D341Med (cell line): ENCODE results near the gene ZNF674.

Experiments used
- DNase-seq: peaks from one replicate; pipeline ENCODE4 v3.0.0; 2012; ENCODE audit warnings: low spot score

Gene ZNF674

GRCh38 chrX:46545111-46546005 is at the start of gene ZNF674:
TSS of gene ZNF674 (minus strand) at chrX:46545421. CDS start at chrX:46542087, 3,334 bp downstream.
- DNase-seq, result peak; percentile 90

GRCh38 chrX:46589977-46590723 is 44.9 kb upstream of the ZNF674 start:
- no peak for DNase-seq

DNA sequence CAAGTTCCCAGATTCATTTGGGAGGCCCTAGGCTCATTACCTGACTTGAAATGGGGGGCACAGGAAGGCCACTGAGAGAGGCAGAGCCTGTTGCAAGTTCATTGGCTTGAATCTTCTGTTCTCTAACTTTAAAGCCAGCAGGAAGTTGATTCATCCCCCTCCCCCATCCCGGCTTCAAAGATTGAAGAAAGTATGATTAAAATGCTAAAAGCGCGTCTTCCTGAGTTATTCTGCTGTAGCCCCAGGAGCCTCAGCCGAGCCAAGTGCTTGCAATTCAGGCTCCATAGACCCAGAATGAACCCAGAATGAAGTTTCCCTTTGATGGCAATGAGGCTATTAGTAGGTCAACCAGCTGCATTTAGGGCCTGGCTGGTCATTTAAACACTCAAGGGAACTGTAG is 43.0 kb upstream of the ZNF674 start:
- DNase-seq, result no peak

DNA sequence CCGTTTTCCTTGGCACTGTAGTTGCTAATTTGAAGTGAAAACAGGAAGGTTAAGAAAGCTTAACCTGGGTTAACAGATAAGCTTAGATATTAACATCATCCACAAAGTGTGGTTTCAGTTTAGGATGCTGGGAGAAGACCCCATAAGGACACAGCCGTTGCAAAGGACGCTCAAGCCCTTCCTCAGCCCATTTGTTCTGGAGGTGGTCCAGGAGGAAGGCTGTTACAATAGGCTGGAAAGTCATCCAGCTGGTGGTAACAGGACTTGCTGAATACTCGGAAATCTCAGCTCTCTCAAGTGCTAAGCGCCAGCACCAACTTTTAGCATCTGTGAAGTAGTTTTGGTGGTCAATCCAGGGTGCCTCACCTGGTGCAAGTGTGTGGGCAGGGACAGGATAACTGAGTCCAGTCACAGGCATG is 42.5 kb upstream of the ZNF674 start:
- DNase-seq, result no peak

DNA sequence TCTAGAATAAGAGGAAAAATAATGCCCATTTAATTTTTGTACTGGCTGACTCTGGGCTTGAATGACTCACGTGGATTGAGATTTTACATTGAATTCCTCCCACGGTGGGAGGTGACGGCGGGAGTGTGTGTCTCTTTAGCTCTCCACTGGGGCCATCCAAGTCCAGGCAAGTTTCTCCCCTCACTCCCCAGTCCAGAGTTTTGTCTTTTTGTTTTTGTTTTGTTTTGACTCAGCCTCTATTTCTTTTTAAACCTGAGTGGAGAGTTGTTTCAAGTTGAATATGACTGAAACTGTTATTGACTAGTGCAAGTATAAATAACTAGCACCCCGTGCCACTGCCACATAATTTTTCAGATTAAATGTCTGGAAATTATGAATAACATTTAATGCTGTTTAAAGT is 41.9 kb upstream of the ZNF674 start:
- no peak for DNase-seq

DNA sequence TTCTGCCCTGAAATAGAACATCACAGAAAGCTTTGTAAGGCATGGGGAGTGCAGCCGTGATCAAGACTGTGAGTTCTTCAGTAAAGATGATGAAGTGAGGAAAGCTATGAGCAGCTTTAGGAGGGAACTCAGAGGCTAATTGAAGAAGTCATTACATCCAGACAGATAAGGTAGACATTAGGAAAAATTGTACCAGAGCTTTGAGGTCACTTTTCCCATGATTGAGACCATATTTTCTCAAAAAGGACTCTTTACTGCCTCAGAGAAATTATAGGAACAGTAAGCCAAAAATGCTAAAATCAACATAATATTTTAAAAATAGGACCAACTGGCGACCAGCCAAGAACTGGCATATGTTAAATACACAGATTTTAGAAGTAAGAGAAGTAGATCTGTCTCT is 39.5 kb upstream of the ZNF674 start:
- DNase-seq, result no peak

DNA sequence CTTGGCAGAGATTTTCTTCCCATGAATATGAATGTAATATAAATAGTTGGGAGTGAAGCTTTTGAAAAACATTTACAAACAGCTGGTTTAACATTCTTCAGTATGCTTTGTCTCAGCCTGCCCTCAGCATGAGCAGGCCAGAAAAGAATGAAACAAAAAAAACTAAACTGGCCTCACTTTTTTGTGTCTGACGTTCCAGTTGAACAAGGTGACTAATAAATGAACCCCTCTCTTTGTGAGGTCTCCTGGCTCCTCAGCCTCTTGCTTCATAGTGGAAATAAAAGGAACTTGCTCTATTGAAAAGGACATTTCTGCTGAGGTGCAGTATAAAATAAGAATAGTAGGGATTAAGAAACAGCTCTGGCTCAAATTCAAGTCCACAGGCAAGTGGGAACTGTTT is 37.7 kb upstream of the ZNF674 start:
- DNase-seq, result no peak

DNA sequence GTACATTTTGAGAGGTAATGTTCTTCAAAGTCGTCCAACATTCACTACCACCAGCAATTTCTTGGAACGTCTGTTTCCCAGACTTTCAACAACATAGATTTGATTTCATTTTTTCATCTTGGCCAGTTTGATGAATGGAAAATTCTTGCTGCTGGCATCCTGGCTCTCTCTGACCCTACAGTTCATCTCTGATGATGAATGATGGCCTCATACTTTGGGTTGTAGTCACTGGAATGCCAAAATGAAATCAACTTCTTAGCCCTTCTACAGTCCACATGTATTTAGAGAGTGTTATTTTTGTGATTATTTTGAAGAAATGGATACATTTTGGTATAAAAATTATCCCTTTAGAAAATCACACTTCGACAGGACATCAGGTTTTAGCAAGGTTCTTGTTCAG is 37.1 kb upstream of the ZNF674 start:
- DNase-seq, result no peak

DNA sequence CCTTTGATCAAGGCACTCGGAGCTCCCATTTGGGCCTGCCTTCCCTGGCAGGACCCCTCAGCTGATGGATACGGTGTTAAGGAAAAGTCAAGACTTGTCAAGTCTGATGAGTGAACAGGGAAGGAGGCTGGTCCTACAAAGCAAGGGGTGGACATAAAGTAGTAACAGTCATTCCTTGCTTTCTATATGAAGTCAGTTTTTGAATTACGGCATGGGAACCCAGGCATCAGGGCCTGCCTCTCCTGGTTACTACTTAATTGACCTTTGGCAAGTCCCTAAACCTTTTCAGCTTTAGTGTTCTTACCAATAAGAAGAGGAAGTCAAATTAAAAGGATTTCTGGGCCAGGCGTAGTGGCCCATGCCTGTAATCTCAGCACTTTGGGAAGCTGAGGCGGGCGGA is 35.4 kb upstream of the ZNF674 start:
- DNase-seq, result no peak

DNA sequence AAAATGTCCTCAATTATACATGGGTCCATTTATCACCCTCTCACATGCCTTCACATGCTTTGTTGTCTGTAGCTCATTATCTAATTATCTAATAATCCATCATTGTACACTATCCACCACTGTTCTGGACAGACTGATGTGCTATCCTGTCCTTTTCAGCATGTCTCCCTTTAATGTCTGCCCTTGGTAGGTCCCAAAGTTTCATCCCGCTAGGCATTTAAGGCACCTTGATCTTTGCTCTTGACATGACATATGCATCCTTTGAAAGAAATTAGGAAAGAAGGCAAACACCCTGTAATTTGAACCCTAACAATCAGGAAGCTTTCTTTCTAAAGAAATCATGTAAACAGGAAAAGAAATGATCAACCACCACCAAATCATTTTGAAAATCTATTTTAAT is 34.0 kb upstream of the ZNF674 start:
- DNase-seq, result no peak

DNA sequence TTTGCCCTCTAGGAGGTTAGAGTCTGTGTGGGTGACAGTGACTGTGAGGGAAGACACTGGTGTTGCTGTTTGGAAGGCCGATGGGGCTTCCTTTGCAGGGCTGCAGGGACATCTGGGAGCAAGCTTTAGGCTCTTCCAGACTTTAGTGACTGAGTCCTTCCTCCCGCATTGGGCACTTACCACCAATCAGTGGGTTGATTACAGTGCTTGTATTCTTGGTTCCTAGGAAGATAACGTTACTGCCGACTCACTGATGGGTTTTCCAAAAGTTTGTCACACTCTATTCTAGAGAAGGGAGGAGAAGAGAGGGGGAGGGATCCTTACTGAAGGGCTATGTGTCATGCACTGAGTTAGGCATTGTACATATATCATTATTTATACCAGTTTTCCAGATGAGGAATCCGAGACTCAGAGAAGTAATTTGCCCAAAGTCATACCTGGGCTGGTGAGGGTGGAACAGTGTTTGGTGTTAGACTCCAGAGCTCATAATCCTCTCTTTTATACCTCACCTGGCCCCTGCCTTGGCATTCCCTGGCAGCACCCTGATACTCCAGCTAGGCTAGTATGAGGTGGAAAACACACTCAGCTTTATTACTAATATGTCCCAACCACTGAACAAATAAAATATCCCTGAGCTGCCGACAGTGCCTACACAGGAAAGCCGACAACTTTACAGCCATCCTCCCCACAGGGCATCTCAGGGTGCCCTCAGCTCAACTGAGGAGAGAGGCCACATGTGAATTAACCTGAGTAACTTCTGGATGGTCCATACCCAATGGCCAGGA is 32.2 kb upstream of the ZNF674 start:
- no peak for DNase-seq

- DNase-seq, result no peak
Observed at GRCh38 chrX:46576458-46576857, 31.2 kb upstream of the ZNF674 start.

GRCh38 chrX:46575991-46576392 is 30.8 kb upstream of the ZNF674 start:
- DNase-seq, result no peak

- DNase-seq, result no peak
Observed at GRCh38 chrX:46575586-46575985, 30.4 kb upstream of the ZNF674 start.

DNA sequence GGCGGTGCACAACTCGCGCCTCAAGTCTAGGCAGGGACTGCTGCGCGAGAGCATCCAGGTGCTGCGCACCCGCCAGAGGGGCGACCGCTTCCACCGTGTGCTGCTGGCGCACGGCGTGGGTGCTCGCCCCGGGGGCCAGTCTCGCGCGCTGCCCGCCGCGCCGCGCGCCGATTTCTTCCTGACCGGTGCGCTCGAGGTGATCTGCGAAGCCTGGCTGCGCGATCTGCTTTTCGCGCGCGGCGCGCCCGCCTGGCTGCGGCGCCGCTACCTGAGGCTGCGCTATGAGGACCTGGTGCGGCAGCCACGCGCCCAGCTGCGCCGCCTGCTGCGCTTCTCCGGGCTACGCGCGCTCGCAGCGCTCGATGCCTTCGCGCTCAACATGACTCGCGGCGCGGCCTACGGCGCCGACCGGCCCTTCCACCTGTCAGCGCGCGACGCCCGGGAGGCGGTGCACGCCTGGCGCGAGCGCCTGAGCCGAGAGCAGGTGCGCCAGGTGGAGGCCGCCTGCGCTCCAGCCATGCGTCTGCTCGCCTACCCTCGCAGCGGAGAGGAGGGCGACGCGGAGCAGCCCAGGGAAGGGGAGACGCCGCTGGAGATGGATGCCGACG is 29.7 kb upstream of the ZNF674 start:
- peak; percentile 68 for DNase-seq

GRCh38 chrX:46573892-46574773 is 28.9 kb upstream of the ZNF674 start:
- peak; percentile 70 for DNase-seq

GRCh38 chrX:46573331-46573891 is 28.2 kb upstream of the ZNF674 start, which contains the start of gene CHST7:
TSS of gene CHST7 (plus strand) at chrX:46573765. CDS start at chrX:46573932, 167 bp downstream.
- peak; percentile 87 for DNase-seq

DNA sequence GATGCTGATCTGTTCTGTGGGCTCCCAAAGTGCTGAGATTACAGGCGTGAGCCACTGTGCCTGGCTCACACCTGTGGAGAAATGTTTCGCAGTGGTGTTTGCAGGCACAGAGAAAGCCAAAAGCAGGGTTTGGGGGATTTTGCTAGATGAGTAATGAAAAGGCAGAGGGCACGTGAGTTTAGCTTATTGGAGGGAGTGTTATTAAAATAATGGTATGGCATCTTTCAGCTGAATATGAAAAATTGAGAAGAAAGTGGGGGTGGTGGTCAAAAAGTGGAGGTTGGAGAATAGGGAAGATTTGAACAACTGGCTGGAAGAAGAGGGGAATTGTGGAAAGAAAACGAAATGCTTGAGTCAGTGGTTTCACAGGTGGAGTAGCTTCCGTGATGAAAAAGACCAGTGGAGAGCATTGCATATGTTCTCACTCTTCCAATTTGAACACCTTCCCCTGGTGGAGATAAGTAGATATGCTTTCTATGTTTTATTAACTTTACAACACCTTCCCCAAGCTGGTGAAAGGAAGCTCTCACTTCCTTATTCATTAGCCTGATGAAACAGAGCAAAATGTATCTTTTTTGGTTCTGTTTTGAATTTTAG is 27.2 kb upstream of the ZNF674 start:
- DNase-seq, result no peak

DNA sequence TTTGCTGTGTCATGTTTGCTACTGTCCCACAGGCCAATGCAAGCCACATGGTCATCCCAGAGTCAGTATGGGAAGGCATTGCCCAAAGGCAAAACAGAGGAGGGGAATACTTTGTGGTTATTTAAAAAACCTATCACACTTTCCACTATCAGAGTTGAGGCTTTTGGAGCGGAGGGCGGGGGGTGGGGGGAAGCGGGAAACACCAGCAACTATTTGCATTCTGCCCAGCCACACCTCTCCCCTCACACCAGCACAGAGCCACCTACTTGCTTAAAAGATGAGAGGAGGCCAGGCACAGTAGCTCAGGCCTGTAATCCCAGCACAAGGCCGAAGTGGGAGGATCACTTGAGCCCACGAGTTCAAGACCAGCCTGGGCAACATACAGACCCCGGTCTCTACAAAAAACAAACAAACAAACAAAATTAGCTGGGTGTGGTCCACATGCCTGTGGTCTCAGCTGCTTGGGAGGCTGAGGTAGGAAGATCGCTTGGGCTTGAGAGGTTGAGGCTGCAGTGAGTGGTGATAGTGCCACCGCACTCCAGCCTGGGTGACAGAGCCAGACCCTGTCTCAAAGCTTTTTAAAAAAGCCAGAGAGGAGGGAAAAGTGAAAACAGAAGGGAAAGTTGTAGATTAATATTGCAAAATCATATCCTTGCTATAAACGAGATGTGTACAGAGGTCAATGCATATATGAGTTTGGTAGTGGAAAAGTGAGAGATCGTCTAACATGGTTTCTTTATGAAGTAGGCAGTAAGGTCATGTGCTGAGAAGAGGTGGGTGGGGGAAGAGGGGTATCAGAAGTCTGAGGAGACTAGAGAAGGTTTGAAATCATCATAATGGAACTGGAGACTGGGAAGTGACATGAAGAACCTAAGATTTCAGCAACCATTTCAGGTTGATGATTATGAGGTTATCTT is 26.5 kb upstream of the ZNF674 start:
- DNase-seq, result no peak
